Stimulated activated CD8-positive, alpha-beta memory T cell treated with anti-CD3 and anti-CD28 coated beads, Interleukin-7, amount 100 ng/mL, for 1 hour (primary cell): ENCODE results near the gene MARCHF9.
"Not testable (repeated sequence)": the region's sequence is repeated elsewhere in the genome, so short reads cannot be mapped to it uniquely, and the experiment has no call there.

Experiments
- DNase-seq, 2 donors: peaks; one replicate each; pipeline ENCODE4 v3.0.0-alpha.2; 2020; ENCODE audit warnings: low read depth in 2 of 2

Gene MARCHF9

DNA sequence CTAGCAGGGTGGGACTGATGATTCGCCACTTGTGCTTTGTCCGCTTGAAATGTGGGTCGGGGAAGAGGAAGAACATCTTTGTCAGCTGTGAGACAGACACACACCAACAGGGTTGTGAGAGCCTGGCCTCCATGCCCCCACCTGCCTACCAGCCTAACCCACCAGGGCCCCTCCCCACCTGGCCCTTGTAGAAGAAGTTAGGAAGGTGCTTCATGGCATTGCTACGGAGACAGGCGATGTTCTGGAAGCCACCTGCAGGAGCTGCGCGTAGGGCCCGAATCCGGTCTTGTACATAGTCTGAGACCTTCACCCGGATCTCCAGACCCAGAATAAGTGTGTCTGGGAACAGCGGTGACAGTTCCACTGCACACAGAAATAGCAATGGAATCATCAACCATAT, 14.7 kb downstream of the MARCHF9 start:
- DNase-seq: no peak

GRCh38 chr12:57770734-57771133, 15.8 kb downstream of the MARCHF9 start:
- DNase-seq: no peak

GRCh38 chr12:57771236-57771872, 16.5 kb downstream of the MARCHF9 start:
- DNase-seq: peak in 1 of 2 donors; percentile 41

DNA sequence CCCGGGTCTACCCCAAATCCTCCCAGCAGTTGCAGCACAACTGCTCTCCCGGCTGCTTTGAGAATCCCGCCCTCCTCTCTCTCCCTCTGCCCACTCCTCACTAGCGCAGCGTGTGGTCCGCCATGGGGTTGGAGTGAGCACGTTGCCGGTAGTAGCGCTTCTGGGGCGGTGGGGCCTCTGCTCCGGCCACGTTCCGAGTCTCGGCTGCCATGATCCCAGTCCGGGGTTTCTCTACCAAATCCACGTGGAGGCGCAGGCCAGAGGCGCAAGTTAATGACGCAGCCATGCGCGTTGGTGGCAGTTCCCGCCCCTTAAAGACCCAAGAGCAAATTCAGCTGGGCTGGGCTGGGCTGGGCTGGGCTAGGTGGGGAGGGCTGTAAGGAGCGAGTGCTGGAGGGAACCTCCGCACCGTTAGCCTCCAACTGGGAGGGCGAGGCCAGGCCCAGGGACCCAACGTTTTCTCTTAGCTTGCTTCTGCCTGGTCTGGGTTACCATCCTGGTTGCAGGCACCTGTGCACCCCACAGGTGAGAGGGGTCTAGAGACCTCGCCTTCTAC, 17.0 kb downstream of the MARCHF9 start, which contains the start of gene METTL1:
Gene METTL1, minus strand, starts transcription at position 233 of the 556 bp plus-strand sequence. Its CDS starts 22 bp downstream, at position 211.
- DNase-seq: peak; percentile 66 to 69

GRCh38 chr12:57772429-57773322, 17.8 kb downstream of the MARCHF9 start, which contains the start of gene EEF1AKMT3:
Gene EEF1AKMT3 (plus strand): TSS chr12:57772614. CDS start chr12:57772725, 111 bp downstream.
- DNase-seq: no peak

- not testable (repeated sequence) for DNase-seq
Measured at GRCh38 chr12:57774634-57775033, 19.7 kb downstream of the MARCHF9 start.

DNA sequence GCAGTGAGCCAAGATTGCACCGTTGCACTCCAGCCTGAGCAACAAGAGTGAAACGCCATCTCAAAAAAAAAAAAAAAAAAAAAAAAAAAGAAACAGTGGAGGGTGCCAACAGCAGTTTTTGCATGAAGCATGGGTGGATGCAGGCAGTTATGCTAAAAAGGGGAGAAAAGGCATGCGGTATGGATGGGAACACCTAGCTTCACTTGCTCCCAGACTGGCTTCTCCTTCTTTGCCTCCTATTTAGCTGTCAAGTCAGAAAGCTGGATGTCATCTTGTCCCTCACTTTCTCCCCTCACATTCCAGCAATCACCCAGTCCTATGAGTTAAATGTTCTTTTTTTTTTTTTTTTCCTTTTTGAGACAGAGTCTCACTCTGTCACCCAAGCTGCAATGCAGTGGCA, 20.1 kb downstream of the MARCHF9 start:
- no peak for DNase-seq

GRCh38 chr12:57775563-57776246, 20.8 kb downstream of the MARCHF9 start:
- DNase-seq: no peak

DNA sequence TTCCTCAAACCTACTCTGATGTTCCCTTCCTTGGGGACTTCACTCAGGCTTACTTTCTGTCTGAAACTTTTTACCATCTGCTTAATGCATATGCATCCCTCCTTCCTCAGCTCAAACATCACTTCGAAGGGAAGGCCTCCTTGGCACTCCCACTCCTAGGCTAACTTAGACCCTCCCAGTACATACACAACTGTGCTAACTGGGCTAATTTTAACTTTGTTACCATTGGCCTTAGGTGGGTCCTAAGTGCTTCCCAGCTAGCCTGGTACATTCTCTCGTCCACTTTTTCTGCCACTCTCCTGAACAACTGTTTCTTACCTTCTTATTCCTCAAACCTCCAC, 21.3 kb downstream of the MARCHF9 start:
- DNase-seq: no peak

DNA sequence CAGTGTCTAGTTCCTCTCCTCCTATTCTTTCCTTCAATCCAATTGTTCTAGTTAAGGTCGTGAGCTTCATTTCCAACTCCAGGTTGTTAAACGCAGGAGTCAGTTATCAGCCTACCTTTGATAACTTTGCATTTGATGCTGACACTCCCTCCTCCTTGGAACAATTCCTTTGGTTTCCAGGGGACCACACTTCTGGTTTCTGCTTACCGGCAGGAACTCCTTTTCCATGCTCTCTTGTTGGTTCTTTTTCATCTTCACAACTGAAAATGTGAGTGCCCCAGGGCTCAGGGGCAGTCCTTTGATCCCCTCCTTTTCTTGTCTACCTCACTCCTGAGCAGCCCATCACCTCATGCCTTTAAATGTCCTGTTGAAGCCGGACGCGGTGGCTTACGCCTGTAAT, 22.5 kb downstream of the MARCHF9 start:
- no peak for DNase-seq

- DNase-seq: no peak
Measured at GRCh38 chr12:57777911-57778310, 23.0 kb downstream of the MARCHF9 start.

DNA sequence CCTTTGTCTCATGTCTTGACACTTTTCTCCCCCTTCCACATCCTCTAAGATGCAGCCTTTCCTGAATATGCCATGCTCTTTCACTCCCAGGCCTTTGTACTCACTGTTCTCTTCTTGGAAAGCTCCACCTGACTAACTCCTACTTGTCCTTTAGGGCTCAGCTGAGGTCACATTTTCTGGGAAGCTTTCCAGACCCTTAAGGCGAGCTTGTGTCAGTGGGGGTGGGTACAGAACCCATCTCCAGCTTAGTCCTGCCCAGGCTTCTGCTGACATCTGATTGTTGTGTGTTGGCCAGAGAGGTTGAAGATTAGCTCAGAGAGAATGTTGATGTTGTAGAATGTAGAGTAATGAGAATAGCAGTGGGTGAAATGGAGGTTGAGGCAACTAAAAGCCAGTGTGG, 24.8 kb downstream of the MARCHF9 start:
- no peak for DNase-seq

- no peak for DNase-seq
Measured at GRCh38 chr12:57780284-57780897, 25.5 kb downstream of the MARCHF9 start.

GRCh38 chr12:57781244-57781643, 26.3 kb downstream of the MARCHF9 start:
- DNase-seq: no peak

GRCh38 chr12:57781801-57782200, 26.9 kb downstream of the MARCHF9 start:
- DNase-seq: no peak

DNA sequence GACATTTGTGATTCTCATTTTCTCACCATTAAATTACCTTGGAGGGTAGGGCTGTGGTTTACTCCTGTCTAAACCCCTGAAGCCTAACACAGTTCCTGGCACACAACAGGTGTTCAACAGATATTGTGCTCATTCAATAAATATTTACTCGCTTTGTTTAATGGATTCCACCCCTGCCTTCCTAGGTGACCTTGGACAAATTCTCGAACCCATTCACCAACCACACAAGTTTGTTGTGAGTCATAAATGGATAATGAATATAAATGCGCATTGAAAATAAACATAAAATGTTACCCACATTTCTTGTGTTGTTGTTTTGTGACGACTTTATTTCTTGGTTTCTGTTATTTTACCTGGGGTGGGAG, 27.3 kb downstream of the MARCHF9 start:
- DNase-seq: no peak

- DNase-seq: peak; percentile 94 to 97
Measured at GRCh38 chr12:57782608-57783465, 27.9 kb downstream of the MARCHF9 start, which contains the start of gene TSFM. Gene TSFM (plus strand): TSS chr12:57782787. CDS start chr12:57782802, 15 bp downstream.

- DNase-seq: no peak
Measured at GRCh38 chr12:57783466-57783801, 28.5 kb downstream of the MARCHF9 start.

DNA sequence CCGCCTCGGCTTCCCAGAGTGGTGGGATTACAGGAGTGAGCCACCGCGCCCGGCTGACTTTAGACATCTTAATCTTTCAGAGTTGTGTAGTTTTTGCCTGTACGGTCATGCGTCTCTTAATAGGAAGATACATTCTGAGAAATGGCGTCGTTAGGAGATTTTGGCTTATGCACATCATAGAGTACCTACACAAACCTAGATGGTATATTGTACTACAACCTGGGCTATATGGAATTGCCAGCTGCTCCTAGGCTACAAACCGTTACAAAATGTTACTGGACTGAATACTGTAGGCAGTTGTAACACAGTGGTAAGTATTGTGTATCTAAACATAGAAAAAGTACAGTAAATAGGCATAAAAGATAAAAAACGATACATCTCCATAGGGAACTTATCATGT, 29.0 kb downstream of the MARCHF9 start:
- DNase-seq: no peak

- no peak for DNase-seq
Measured at GRCh38 chr12:57793920-57794319, 39.0 kb downstream of the MARCHF9 start.

DNA sequence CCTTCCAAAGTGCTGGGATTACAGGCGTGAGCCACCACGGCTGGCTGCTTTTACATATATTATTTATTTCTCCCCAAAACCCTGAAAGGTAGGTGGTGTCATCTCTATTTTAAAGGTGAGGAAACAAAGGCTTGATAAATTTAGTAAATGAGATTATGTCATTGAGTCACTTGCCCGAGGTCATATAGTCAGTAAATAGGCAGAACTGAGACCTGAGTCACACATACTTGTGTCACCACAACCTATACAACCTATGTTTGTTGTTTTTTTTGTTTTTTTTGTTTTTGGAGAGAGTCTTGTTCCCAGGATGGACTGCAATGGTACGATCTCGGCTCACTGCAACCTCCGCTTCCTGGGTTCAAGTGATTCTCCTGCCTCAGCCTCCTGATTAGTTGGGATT, 40.5 kb downstream of the MARCHF9 start:
- no peak for DNase-seq
